Suprapubic skin (tissue), 4 donors: Measurements from ENCODE around the gene SIGLEC6. TPM values are rescaled to one million over a fixed set of nuclear protein-coding genes. Genes with fewer than 3 reads are reported as not detected.

Source experiments
- DNase-seq, 2 donors: peaks; one replicate each; pipeline ENCODE4 v3.0.0-alpha.2; 2019; ENCODE audit warnings: low spot score in 2 of 2
- H3K27ac ChIP-seq: fragments of 200-600 bp; sonication (generic); one replicate; pipeline ENCODE4 v1.5.1; 2019
- H3K27me3 ChIP-seq: fragments of 200-600 bp; sonication (generic); one replicate; pipeline ENCODE4 v1.5.1; 2019
- H3K36me3 ChIP-seq: fragments of 200-600 bp; sonication (generic); one replicate; pipeline ENCODE4 v1.5.1; 2019
- H3K4me1 ChIP-seq: fragments of 200-600 bp; sonication (generic); one replicate; pipeline ENCODE4 v1.5.1; 2019
- H3K4me3 ChIP-seq: fragments of 200-600 bp; sonication (generic); one replicate; pipeline ENCODE4 v1.5.1; 2019; ENCODE audit warnings: mild to moderate bottlenecking
- H3K9me3 ChIP-seq: fragments of 200-600 bp; sonication (generic); one replicate; pipeline ENCODE4 v1.5.1; 2019
- EP300 ChIP-seq: sonication (generic); formaldehyde crosslinking; IDR thresholded peaks from one replicate; pipeline ENCODE4 v1.6.1; 2017; ENCODE audit warnings: antibody characterized with exemption
- POLR2A ChIP-seq, 2 donors: fragments of 450-650 bp; IDR thresholded peaks; one replicate each; pipeline ENCODE4 v1.6.1; 2017; ENCODE audit warnings: antibody characterized with exemption in 2 of 2, mild to moderate bottlenecking in 2 of 2, moderate library complexity in 2 of 2
- POLR2AphosphoS5 ChIP-seq, 3 donors: sonication (generic); formaldehyde crosslinking; IDR thresholded peaks; one replicate each; pipeline ENCODE4 v1.6.1; 2017; ENCODE audit warnings: antibody characterized with exemption in 3 of 3
- WGBS: methylation state at CpG from one replicate; pipeline ENCODE4 v1.1.5; 2018; 5-methylcytosine and 5-hydroxymethylcytosine counted together
- total RNA-seq, 4 donors: library from RNA; depleted of rRNA; stranded (reverse); fragments of >200 nt; gene quantifications; one replicate each; pipeline ENCODE4 v1.1.0, GENCODE V29; 2016
- TF ChIP-seq, protein P1 (sequence below), 2 donors: fragments of 200-600 bp in 1 of 2; fragments of 450-650 bp in 1 of 2; sonication (generic) in 1 of 2; IDR thresholded peaks; one replicate each; pipeline ENCODE4 v1.5.1; 2016 to 2019; ENCODE audit warnings: antibody characterized with exemption in 2 of 2, mild to moderate bottlenecking in 1 of 2, moderate library complexity in 1 of 2

Gene SIGLEC6
- total RNA-seq, 4 donors from 2014 or later: 0.26 to 0.30 TPM; not detected in 2

DNA sequence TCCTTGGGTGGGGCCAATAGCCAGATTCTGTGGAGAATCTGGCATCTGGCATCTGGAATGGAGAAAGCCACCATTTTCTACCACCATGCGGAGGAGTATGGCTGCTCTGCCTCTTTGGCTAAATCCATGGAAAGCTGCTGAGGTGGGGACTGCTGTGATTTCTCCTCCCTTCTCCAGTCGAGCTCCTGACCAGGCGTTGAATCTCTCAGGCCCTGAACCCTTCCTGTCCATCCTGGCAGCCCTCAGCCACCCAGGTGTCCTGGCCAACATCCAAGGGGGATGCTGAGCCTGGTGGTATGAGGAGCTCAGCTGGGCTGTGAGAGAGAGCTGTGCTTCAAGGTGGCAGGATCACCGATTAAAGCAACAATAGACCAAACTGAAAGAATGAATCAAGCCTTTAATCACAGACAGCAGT lies 17.4 kb upstream of the SIGLEC6 start:
- Histone ChIP-seq H3K4me3 (no peak overlapping the region), H3K36me3 (no peaks in the 10 kb centered on the region), H3K27me3 (peaks cover 37% of the 10 kb centered on the region), H3K4me1 (no peaks in the 10 kb centered on the region), H3K27ac (no peak overlapping the region), H3K9me3 (no peaks in the 10 kb centered on the region)
- TF ChIP-seq POLR2A (IDR thresholded peaks at IDR 0.05): no peak
- TF ChIP-seq, protein P1, sequence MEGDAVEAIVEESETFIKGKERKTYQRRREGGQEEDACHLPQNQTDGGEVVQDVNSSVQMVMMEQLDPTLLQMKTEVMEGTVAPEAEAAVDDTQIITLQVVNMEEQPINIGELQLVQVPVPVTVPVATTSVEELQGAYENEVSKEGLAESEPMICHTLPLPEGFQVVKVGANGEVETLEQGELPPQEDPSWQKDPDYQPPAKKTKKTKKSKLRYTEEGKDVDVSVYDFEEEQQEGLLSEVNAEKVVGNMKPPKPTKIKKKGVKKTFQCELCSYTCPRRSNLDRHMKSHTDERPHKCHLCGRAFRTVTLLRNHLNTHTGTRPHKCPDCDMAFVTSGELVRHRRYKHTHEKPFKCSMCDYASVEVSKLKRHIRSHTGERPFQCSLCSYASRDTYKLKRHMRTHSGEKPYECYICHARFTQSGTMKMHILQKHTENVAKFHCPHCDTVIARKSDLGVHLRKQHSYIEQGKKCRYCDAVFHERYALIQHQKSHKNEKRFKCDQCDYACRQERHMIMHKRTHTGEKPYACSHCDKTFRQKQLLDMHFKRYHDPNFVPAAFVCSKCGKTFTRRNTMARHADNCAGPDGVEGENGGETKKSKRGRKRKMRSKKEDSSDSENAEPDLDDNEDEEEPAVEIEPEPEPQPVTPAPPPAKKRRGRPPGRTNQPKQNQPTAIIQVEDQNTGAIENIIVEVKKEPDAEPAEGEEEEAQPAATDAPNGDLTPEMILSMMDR (IDR thresholded peaks at IDR 0.05): no peak
- no peak for TF ChIP-seq EP300
- no peak for TF ChIP-seq POLR2AphosphoS5 (IDR thresholded peaks at IDR 0.05)
- DNase-seq: no peak
- WGBS: 76% methylated on average over 4 of the region's 4 CpGs

DNA sequence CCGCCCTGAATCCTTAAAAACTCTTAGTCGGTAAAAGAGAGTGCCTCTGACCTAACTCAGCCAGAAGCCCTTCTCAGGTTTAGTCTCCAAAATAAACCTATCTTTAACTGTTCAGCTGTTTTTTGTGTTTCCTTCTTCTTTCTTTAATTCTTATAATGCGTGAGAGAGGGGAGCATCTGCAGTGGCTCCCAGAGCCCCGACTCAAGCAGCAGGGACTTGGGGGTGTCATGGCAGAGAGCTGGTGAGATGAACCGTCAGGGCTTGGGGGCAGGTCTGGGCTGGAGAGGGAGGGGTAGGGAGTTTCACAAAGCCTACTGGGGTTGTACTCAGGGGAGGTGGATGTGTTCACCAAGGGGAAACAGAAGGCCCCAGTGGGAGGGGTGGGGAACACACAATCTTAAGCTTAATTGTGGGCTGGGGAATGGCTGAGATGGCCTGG lies 16.8 kb upstream of the SIGLEC6 start:
- Histone ChIP-seq H3K27ac (no peak overlapping the region), H3K4me3 (no peak overlapping the region), H3K27me3 (peaks cover 38% of the 10 kb centered on the region), H3K36me3 (no peaks in the 10 kb centered on the region), H3K9me3 (no peaks in the 10 kb centered on the region), H3K4me1 (no peaks in the 10 kb centered on the region)
- TF ChIP-seq POLR2AphosphoS5 (IDR thresholded peaks at IDR 0.05): no peak
- no peak for TF ChIP-seq EP300
- TF ChIP-seq, protein P1 (IDR thresholded peaks at IDR 0.05): no peak
- TF ChIP-seq POLR2A (IDR thresholded peaks at IDR 0.05): no peak
- no peak for DNase-seq
- WGBS: 68% methylated on average over 5 of the region's 5 CpGs

DNA sequence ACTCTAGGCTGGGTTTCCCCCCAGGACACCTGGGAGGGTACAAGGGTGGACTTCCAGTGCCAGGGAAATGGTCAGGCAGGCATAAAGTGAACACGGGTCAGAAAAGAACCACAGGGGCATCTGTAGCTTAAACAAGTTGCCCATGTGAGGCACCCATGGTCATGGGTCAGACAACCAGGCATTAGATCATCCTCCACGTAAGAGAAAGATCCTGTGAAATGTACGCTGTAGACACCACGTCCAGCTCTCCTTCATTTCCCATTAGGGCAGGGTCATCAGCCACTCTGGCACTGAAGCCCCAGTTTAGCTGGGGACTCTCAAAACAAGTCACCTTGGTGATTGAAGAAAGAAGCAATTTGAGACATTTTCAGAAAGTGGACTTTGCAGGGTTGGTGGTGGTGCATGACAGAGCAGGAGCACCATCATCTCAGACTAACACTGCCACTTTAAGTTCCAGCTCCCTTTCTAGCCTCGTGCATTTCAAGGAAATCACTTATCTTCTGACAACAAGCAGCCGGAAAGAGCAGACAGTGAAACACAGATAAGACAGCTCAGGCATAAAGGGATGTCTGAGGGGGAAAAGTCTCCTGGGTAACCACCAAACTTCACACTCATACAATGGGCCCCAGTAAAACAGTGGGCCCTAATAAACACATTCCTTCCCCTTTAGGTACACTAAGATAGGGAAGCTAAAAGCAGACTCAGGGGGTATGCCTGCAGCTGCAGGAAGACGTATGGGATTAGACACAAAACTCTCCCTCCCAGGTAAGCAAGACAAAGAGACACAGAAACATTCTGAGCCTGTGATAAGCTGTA lies 16.1 kb upstream of the SIGLEC6 start:
- Histone ChIP-seq H3K27ac (no peak overlapping the region), H3K36me3 (no peaks in the 10 kb centered on the region), H3K27me3 (peaks cover 36% of the 10 kb centered on the region), H3K9me3 (no peaks in the 10 kb centered on the region), H3K4me3 (no peak overlapping the region), H3K4me1 (no peaks in the 10 kb centered on the region)
- TF ChIP-seq EP300: no peak
- no peak for TF ChIP-seq POLR2A (IDR thresholded peaks at IDR 0.05)
- TF ChIP-seq, protein P1 (IDR thresholded peaks at IDR 0.05): no peak
- TF ChIP-seq POLR2AphosphoS5 (IDR thresholded peaks at IDR 0.05): no peak
- DNase-seq: no peak
- 52% methylated on average over 7 of the region's 7 CpGs for WGBS

DNA sequence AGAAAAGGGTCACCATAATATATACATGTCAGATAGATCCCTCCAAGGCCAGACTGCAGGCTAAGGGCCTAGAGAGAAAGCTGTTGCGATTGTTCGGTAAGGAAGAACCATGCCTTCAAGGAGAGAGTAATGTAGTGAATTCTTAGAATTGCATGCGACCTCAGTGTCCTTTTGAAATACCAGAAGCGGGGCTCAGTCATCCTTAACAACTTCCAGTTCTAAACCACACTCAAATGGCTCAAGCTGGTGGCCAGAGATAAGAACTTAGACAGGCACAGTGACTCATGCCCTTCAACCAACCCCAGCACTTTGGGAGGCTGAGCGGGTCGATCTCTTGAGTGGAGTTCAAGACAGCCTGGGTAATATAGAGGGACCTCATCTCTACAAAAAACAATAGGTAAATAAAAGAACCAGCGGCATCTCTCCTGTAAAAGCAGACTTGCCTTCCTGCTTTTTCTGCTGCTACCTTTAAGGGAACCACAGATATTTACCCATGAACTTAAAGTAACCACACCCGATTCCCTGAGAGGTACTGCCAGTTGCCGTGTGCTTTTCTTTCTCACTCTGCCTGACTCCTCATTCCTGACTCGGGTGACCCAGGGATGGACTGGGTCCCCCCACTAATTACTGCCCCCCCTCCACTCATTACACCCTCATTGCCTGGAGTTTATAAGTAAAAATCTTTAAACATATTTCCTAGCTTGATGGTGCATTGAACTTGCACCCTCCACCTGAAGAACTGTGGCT lies 15.4 kb upstream of the SIGLEC6 start:
- no peak for TF ChIP-seq POLR2A (IDR thresholded peaks at IDR 0.05)
- no peak for TF ChIP-seq POLR2AphosphoS5 (IDR thresholded peaks at IDR 0.05)
- TF ChIP-seq, protein P1 (IDR thresholded peaks at IDR 0.05): no peak
- no peak for TF ChIP-seq EP300
- Histone ChIP-seq H3K27ac (no peak overlapping the region), H3K27me3 (peaks cover 34% of the 10 kb centered on the region), H3K4me1 (no peaks in the 10 kb centered on the region), H3K36me3 (no peaks in the 10 kb centered on the region), H3K9me3 (no peaks in the 10 kb centered on the region), H3K4me3 (no peak overlapping the region)
- DNase-seq: no peak
- WGBS: 66% methylated on average over 10 of the region's 10 CpGs

DNA sequence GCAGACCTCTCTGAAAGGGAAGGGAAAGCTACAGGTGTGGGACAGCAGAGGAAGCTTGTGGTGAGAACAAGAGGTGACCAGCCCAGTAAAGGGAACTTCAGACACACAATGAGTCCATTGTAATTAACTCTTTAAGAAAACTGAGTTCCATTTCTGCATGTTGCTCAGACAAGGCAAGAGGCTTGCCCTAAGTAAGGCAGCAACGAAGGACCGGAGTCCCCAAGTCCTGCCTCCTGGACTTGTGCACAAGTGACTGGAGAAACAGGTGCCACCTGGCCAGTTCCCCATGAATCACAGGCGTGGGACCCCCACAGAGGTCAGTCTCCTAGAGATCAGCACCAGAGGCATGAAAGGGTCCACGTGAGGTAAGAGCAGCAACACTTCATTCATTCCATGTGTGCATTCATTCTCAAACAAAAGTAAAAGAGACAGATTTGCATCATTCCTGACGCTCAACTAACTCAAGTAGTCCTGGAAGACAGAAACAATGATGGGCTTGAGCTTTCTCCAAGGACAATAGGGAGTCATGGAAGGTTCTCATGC lies 14.7 kb upstream of the SIGLEC6 start:
- DNase-seq: no peak
- WGBS: 68% methylated on average over 5 of the region's 5 CpGs
- H3K27me3 ChIP-seq: peaks cover 32% of the 10 kb centered on the region

More for the DNA sequence above, 14.7 kb upstream of the SIGLEC6 start:
- no peaks in the 10 kb centered on the region for H3K36me3 ChIP-seq
- no peaks in the 10 kb centered on the region for H3K4me1 ChIP-seq
- TF ChIP-seq EP300: no peak
- TF ChIP-seq, protein P1 (IDR thresholded peaks at IDR 0.05): no peak
- no peak for TF ChIP-seq POLR2A (IDR thresholded peaks at IDR 0.05)
- no peaks in the 10 kb centered on the region for H3K9me3 ChIP-seq
- H3K4me3 ChIP-seq: no peak overlapping the region
- no peak overlapping the region for H3K27ac ChIP-seq
